CD4-positive, CD25-positive, alpha-beta regulatory T cell (primary cell): ENCODE measurements around the gene PRPF40B. TPM values are rescaled to one million over a fixed set of nuclear protein-coding genes. Genes with fewer than 3 reads are reported as not detected.

Experiments used
- ATAC-seq, 2 donors: fragments of 150-1000 bp; cut with Tn5 transposase; one replicate each; pipeline ENCODE4 v1.10.0; 2021; ENCODE audit warnings: low read depth in 2 of 2, moderate number of reproducible peaks in 2 of 2, moderate library complexity in 1 of 2
- DNase-seq, 3 donors: peaks; one replicate each; pipeline versions ENCODE4 v3.0.0 to v3.0.0-alpha.2; 2012 to 2022; ENCODE audit warnings: mixed read lengths in 1 of 3
- H3K27ac ChIP-seq: one replicate; pipeline ENCODE4 v1.7.0; 2013; ENCODE audit warnings: mild to moderate bottlenecking, low read length; ENCODE audit not compliant: insufficient read depth, poor library complexity, severe bottlenecking
- H3K27me3 ChIP-seq: one replicate; pipeline ENCODE4 v1.7.0; 2013; ENCODE audit warnings: low read length; ENCODE audit not compliant: control insufficient read depth, insufficient read depth
- H3K36me3 ChIP-seq: one replicate; pipeline ENCODE4 v1.7.0; 2013; ENCODE audit warnings: mild to moderate bottlenecking, low read length, moderate library complexity; ENCODE audit not compliant: control insufficient read depth, insufficient read depth
- H3K4me1 ChIP-seq: 2 replicates; pipeline ENCODE4 v1.7.0; 2013; ENCODE audit warnings: mild to moderate bottlenecking, low read length; ENCODE audit not compliant: insufficient read depth, control insufficient read depth, poor library complexity, severe bottlenecking
- H3K4me3 ChIP-seq: one replicate; pipeline ENCODE4 v1.7.0; 2013; ENCODE audit warnings: low read depth, mild to moderate bottlenecking, low read length, moderate library complexity
- H3K9me3 ChIP-seq, 2 experiments: 1 replicate in 1 of 2; 2 replicates in 1 of 2; pipeline ENCODE4 v1.7.0; 2013; ENCODE audit warnings: low read length in 2 of 2, mild to moderate bottlenecking in 1 of 2, moderate library complexity in 1 of 2; ENCODE audit not compliant: control insufficient read depth in 2 of 2
- H3K27ac Mint-ChIP-seq, 3 donors: one replicate each; pipeline ENCODE4 v1.8.0; 2020 to 2022; ENCODE audit warnings: mild to moderate bottlenecking in 3 of 3, mixed read lengths in 3 of 3, moderate library complexity in 2 of 3
- H3K27me3 Mint-ChIP-seq: one replicate; pipeline ENCODE4 v1.8.0; 2022; ENCODE audit warnings: mild to moderate bottlenecking, mixed read lengths
- H3K36me3 Mint-ChIP-seq: one replicate; pipeline ENCODE4 v1.8.0; 2020; ENCODE audit warnings: mixed read lengths
- H3K4me1 Mint-ChIP-seq, 4 donors: one replicate each; pipeline ENCODE4 v1.8.0; 2020 to 2022; ENCODE audit warnings: mixed read lengths in 4 of 4, mild to moderate bottlenecking in 1 of 4
- H3K4me3 Mint-ChIP-seq, 4 donors: one replicate each; pipeline ENCODE4 v1.8.0; 2020 to 2022; ENCODE audit warnings: mild to moderate bottlenecking in 4 of 4, mixed read lengths in 4 of 4, moderate library complexity in 3 of 4
- H3K9me3 Mint-ChIP-seq, 7 donors: one replicate each; pipeline ENCODE4 v1.8.0; 2020 to 2022; ENCODE audit warnings: mixed read lengths in 7 of 7, mild to moderate bottlenecking in 3 of 7, moderate library complexity in 2 of 7
- polyA plus RNA-seq, 4 donors: library from polyadenylated mRNA; unstranded; fragments of 300-500 nt; fragmentation: Illumina TruSeq; gene quantifications; one replicate each; pipeline ENCODE4 v1.2.3, GENCODE V29; 2021
- total RNA-seq: library from RNA; stranded (reverse); gene quantifications from one replicate; pipeline ENCODE4 v1.2.3, GENCODE V29; 2022

PRPF40B gene
- total and polyA plus RNA-seq, 5 donors from 2014 or later: 0.78 to 6.3 (median 2.0) TPM

DNA sequence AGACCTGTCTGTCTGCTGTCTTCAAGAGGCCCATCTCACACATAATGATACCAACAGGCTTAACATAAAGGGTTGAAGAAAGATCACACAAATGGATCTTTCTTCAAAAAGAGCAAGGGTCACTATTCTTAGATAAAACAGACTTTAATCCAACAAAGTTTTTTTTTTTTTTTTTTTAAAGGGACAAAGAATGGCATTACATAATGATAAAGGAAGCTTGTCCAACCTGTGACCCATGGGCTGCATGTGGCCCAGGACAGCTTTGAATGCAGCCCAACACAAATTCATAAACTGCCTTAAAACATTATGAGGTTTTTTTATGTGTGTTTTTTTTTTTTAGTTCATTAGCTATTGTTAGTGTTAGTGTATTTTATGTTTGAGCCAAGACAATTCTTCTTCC lies 11.2 kb upstream of the PRPF40B start:
- peaks cover 33% of the 10 kb centered on the region for H3K27me3 Mint-ChIP-seq
- H3K27me3 ChIP-seq: peaks cover 7% of the 10 kb centered on the region
- no peak for DNase-seq
- no peak overlapping the region for H3K4me3 Mint-ChIP-seq
- no peak overlapping the region for H3K27ac ChIP-seq
- H3K4me3 ChIP-seq: no peak overlapping the region
- H3K9me3 Mint-ChIP-seq: peaks cover 0 to 7% (median 0%) of the 10 kb centered on the region in 7 donors
- ATAC-seq: no peak
- no peak overlapping the region for H3K27ac Mint-ChIP-seq
- H3K36me3 Mint-ChIP-seq: no peaks in the 10 kb centered on the region
- no peaks in the 10 kb centered on the region for H3K9me3 ChIP-seq
- H3K36me3 ChIP-seq: no peaks in the 10 kb centered on the region
- H3K4me1 ChIP-seq: no peaks in the 10 kb centered on the region
- peaks cover 0 to 10% (median 2%) of the 10 kb centered on the region in 4 donors for H3K4me1 Mint-ChIP-seq

DNA sequence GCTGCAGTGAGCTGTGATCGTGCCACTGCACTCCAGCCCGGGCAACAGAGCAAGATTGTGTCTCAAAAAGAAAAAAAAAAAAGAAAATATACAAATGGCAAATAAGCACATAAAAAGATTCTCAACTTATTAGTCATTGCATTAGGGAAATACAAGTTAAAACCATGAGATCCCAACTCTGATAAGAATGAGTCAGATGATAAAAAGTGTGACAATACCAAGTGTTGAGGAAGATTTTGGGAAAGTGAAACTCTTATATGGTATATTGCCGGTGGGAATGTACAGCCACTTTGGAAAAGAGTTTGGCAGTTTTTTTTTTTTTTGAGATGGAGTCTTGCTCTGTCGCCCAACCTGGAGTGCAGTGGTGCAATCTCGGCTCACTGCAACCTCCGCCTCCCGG lies 7.6 kb upstream of the PRPF40B start:
- Histone ChIP-seq H3K9me3 (no peaks in the 10 kb centered on the region), H3K4me3 (no peak overlapping the region), H3K27ac (no peak overlapping the region), H3K4me1 (no peaks in the 10 kb centered on the region), H3K36me3 (no peaks in the 10 kb centered on the region), H3K27me3 (peaks cover 20% of the 10 kb centered on the region)
- Mint-ChIP-seq H3K27ac (no peak overlapping the region), H3K4me1 (peaks cover 0 to 15% (median 9%) of the 10 kb centered on the region in 4 donors), H3K9me3 (peaks cover 0 to 6% (median 0%) of the 10 kb centered on the region in 7 donors), H3K27me3 (peaks cover 38% of the 10 kb centered on the region), H3K36me3 (no peaks in the 10 kb centered on the region), H3K4me3 (no peak overlapping the region)
- ATAC-seq (no peak), DNase-seq (no peak)

DNA sequence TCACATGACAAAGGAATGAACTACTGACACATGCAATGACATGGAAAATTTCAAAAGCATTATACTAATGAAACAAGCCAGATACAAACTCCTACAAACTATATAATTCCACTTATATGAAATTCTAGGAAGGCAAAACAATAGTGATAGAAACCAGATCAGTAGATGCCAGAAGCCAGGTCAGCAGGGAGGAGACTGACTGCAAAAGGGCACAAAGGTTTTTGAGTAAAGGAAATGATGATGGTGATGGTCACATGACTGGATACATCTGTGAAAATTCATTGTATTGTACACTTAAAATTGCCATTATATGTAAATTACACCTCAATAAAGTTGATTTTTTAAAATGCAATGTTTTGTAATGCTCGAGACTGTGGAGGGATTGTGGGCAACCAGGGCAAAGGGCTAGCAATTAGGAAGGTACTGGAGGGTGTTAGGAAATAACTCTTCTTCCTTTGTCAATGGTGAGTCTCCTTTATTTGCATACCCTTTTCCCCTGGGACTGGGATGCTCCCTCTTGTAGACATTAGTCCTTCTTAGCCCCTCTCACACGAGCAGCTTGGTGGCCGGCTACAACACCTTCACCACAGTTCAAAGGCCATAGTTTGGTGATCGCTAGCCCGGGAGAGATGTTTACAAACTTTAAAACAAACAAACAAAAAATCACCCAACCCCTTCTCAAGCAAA lies 6.7 kb upstream of the PRPF40B start:
- no peak overlapping the region for H3K4me3 Mint-ChIP-seq
- H3K9me3 Mint-ChIP-seq: peaks cover 0 to 6% (median 0%) of the 10 kb centered on the region in 7 donors
- ATAC-seq (no peak), DNase-seq (no peak)
- H3K36me3 ChIP-seq: no peaks in the 10 kb centered on the region
- peaks cover 4 to 21% (median 17%) of the 10 kb centered on the region in 4 donors for H3K4me1 Mint-ChIP-seq
- no peaks in the 10 kb centered on the region for H3K36me3 Mint-ChIP-seq
- no peak overlapping the region for H3K27ac ChIP-seq
- peaks cover 20% of the 10 kb centered on the region for H3K27me3 ChIP-seq
- H3K4me3 ChIP-seq: no peak overlapping the region
- H3K9me3 ChIP-seq: no peaks in the 10 kb centered on the region
- H3K27ac Mint-ChIP-seq: no peak overlapping the region
- peaks cover 6% of the 10 kb centered on the region for H3K4me1 ChIP-seq
- peaks cover 42% of the 10 kb centered on the region for H3K27me3 Mint-ChIP-seq

DNA sequence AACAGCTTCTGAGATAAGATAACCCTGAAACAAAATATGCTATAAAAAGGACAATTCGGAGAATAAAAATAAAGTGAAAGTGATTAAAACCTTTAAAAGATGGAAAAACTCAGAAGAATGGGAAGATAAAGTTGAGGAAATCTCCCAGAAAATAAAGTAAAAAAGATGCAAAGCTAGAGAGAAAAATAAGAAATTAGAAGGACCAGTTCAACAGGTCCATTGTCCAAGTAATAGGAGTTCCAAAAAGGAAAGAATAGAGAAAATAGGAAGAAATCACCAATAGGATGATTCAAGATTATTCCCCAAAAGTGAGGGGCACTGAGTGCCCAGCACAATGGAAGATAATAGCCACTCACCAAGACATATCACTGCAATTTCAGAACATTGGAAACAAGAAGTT lies 4.8 kb upstream of the PRPF40B start:
- Mint-ChIP-seq H3K9me3 (no peaks in the 10 kb centered on the region), H3K36me3 (no peaks in the 10 kb centered on the region), H3K27ac (peak overlapping the region in 1 of 3 donors; percentile 0), H3K4me1 (peaks cover 4 to 34% (median 20%) of the 10 kb centered on the region in 4 donors), H3K4me3 (peak overlapping the region in 2 of 4 donors; percentile 76 to 95), H3K27me3 (peaks cover 48% of the 10 kb centered on the region)
- peaks cover 19% of the 10 kb centered on the region for H3K4me1 ChIP-seq
- no peak overlapping the region for H3K4me3 ChIP-seq
- DNase-seq (no peak), ATAC-seq (no peak)
- no peaks in the 10 kb centered on the region for H3K9me3 ChIP-seq
- peaks cover 20% of the 10 kb centered on the region for H3K27me3 ChIP-seq
- H3K27ac ChIP-seq: no peak overlapping the region
- H3K36me3 ChIP-seq: no peaks in the 10 kb centered on the region

DNA sequence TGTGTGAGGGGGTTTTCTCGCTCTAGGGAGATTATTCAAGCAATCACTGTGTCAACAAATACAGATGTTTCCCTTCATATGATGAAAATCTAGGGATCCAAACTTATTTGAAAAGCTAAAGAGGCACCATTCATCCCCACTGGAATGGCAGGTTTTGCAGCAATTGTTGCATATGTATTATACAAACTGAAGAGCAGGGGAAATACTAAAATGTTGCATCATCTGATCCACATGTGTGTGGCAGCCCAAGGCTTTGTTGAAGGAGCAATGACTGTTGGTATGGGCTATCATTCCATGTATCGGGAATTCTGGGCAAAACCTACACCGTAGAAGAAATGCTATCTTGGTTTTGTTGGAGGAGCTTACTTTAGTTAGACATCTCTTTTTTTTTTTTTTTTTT lies 4.1 kb upstream of the PRPF40B start:
- Histone ChIP-seq H3K36me3 (no peaks in the 10 kb centered on the region), H3K4me1 (peaks cover 19% of the 10 kb centered on the region), H3K4me3 (no peak overlapping the region), H3K27ac (no peak overlapping the region), H3K27me3 (peaks cover 18% of the 10 kb centered on the region), H3K9me3 (no peaks in the 10 kb centered on the region)
- Mint-ChIP-seq H3K27me3 (peaks cover 51% of the 10 kb centered on the region), H3K36me3 (no peaks in the 10 kb centered on the region), H3K9me3 (no peaks in the 10 kb centered on the region), H3K4me1 (peaks cover 6 to 34% (median 21%) of the 10 kb centered on the region in 4 donors), H3K27ac (no peak overlapping the region), H3K4me3 (peak overlapping the region in 2 of 4 donors; percentile 76 to 78)
- no peak for DNase-seq
- ATAC-seq: no peak

DNA sequence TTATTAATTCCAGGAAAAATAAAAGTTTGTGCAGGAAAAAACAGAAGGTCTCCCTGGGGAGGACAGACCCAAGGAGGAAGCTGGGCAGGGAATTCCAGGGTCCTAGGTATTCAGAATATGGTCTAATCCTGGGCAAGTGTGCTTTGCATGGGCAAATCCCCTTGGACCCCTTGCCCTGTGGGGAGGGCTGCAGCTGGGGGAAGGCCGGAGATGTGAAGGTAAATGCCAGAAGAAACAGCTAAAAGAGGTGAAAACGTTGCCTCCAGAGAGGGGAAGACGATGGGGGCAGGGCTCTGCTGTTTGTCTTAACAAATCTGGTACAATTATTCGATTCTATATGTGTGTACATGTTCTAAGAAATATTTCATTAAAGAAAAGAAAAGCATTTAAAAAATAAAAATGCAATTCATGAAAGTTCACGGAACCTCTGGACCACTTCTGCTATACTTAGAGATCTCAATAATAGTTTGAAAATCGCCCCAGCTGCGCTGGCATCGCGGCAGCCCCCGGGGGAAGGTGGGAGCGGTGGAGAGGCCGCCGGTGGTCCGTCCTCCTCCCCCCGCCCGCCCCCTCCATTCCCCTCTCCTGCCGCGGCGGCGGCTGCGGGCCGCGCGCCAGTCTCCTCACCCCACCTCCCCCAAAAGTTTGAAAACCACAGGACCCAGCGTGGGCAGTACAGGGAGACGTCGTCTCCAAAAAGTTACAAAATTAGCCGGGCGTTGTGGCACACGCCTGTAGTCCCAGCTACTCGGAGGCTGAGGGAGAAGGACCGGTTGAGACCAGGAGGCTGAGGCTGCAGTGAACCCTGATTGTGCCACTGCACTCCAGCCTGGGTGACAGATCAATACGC lies 1.5 kb upstream of the PRPF40B start:
- no peaks in the 10 kb centered on the region for H3K36me3 Mint-ChIP-seq
- H3K27ac Mint-ChIP-seq: peak overlapping the region; percentile 85 to 95 (median 92)
- ATAC-seq (no peak), DNase-seq (no peak)
- no peaks in the 10 kb centered on the region for H3K36me3 ChIP-seq
- peak overlapping the region; percentile 91 to 96 (median 92) for H3K4me3 Mint-ChIP-seq
- H3K27me3 ChIP-seq: peaks cover 14% of the 10 kb centered on the region
- H3K9me3 ChIP-seq: no peaks in the 10 kb centered on the region
- H3K9me3 Mint-ChIP-seq: peaks cover 0 to 1% (median 0%) of the 10 kb centered on the region in 7 donors
- peak overlapping the region; percentile 78 for H3K27ac ChIP-seq
- H3K4me1 Mint-ChIP-seq: peaks cover 10 to 34% (median 21%) of the 10 kb centered on the region in 4 donors
- peaks cover 40% of the 10 kb centered on the region for H3K27me3 Mint-ChIP-seq
- peak overlapping the region; percentile 83 for H3K4me3 ChIP-seq
- H3K4me1 ChIP-seq: peaks cover 19% of the 10 kb centered on the region

DNA sequence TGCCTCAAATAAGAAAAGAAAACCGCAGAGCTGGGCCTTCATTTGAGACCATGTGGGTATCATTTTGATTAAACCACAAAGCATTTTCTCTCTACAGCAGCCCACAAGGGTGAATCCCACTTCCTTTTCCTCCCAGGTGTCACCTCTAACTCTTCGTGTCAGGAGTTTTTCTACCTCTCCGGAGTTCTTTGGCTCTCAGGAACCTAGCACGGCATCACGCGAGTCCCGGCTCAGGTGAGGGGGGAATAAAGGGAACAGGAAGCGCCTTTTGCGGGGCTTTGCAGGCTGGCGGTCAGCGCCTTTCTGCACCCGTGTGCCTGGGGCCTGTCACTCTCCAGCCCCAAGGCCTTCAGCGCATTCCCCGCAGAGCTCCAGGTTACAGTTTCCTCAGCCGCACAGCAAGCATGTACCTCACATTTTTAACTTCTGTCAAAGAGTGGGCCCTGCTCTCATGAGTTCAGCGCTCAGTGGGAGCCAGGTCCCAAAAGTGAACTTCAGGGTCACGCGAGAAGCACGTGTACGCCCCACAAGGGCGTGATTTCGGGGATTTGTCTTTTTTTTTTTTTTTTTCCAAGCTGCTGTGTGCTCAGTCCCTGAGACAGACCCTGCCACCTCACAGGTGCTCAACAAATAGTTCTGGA lies 740 bp upstream of the PRPF40B start:
- peak overlapping the region; percentile 78 for H3K27ac ChIP-seq
- Mint-ChIP-seq H3K27me3 (peaks cover 38% of the 10 kb centered on the region), H3K4me3 (peak overlapping the region; percentile 91 to 96 (median 92)), H3K36me3 (no peaks in the 10 kb centered on the region), H3K9me3 (peaks cover 0 to 1% (median 0%) of the 10 kb centered on the region in 7 donors), H3K4me1 (peaks cover 10 to 34% (median 21%) of the 10 kb centered on the region in 4 donors), H3K27ac (peak overlapping the region; percentile 85 to 95 (median 92))
- ATAC-seq (peak; percentile 27 to 38), DNase-seq (peak; percentile 45 to 84 (median 62))
- H3K27me3 ChIP-seq: peaks cover 13% of the 10 kb centered on the region
- no peaks in the 10 kb centered on the region for H3K9me3 ChIP-seq
- peaks cover 19% of the 10 kb centered on the region for H3K4me1 ChIP-seq
- peak overlapping the region; percentile 83 for H3K4me3 ChIP-seq
- no peaks in the 10 kb centered on the region for H3K36me3 ChIP-seq
